Adipocyte (in vitro differentiated cells): ENCODE measurements around the gene LCE6A.

ENCODE experiments used
- DNase-seq: peaks from one replicate; pipeline ENCODE4 v3.0.0-alpha.2; 2015; ENCODE audit warnings: low read depth
- H3K27me3 ChIP-seq: replicated peaks from 2 replicates; pipeline ENCODE4 v1.7.0; 2013; ENCODE audit warnings: mild to moderate bottlenecking, low read length, moderate library complexity; ENCODE audit not compliant: control insufficient read depth, insufficient read depth
- H3K36me3 ChIP-seq: 2 replicates; pipeline ENCODE4 v1.7.0; 2013; ENCODE audit warnings: low read length, mild to moderate bottlenecking, moderate library complexity; ENCODE audit not compliant: control insufficient read depth, insufficient read depth, severe bottlenecking
- H3K4me1 ChIP-seq: 2 replicates; pipeline ENCODE4 v1.7.0; 2013; ENCODE audit warnings: mild to moderate bottlenecking, low read length, moderate library complexity; ENCODE audit not compliant: control insufficient read depth, insufficient read depth
- H3K4me3 ChIP-seq: 2 replicates; pipeline ENCODE4 v1.7.0; 2013; ENCODE audit warnings: mild to moderate bottlenecking, low read length, moderate library complexity
- H3K9ac ChIP-seq: 2 replicates; pipeline ENCODE4 v1.7.0; 2013; ENCODE audit warnings: mild to moderate bottlenecking, low read length, moderate library complexity
- H3K9me3 ChIP-seq: 2 replicates; pipeline ENCODE4 v1.7.0; 2013; ENCODE audit warnings: mild to moderate bottlenecking, low read length, moderate library complexity; ENCODE audit not compliant: control insufficient read depth

The LCE6A gene

GRCh38 chr1:152855661-152856060 is 13.0 kb downstream of the LCE6A start:
- Histone ChIP-seq H3K9ac (no peak overlapping the region), H3K36me3 (no peaks in the 10 kb centered on the region), H3K9me3 (no peaks in the 10 kb centered on the region), H3K27me3 (no peaks in the 10 kb centered on the region), H3K4me1 (no peaks in the 10 kb centered on the region), H3K4me3 (no peak overlapping the region)
- DNase-seq: no peak

DNA sequence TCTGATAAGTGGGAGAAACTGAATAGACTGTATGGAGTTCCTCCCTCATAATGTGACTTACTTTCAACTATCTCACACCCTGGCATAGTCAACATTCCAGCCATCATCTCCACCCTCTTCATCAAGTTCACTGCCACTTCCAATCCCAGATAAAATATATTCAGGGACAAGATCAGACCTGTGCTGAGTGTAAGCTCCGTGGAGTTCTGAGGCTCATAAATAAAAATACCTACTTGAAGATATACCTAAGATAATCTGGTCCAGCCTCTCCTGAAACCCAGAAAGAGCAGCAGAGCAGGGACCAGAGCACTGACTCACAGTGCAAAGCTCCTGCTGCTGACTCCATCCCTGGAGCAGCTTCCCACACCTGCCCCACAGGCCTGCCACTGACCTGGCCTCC is 15.4 kb downstream of the LCE6A start:
- H3K36me3 ChIP-seq: no peaks in the 10 kb centered on the region
- no peak overlapping the region for H3K4me3 ChIP-seq
- H3K27me3 ChIP-seq: no peaks in the 10 kb centered on the region
- H3K9me3 ChIP-seq: no peaks in the 10 kb centered on the region
- H3K4me1 ChIP-seq: peaks cover 9% of the 10 kb centered on the region
- H3K9ac ChIP-seq: no peak overlapping the region
- no peak for DNase-seq

DNA sequence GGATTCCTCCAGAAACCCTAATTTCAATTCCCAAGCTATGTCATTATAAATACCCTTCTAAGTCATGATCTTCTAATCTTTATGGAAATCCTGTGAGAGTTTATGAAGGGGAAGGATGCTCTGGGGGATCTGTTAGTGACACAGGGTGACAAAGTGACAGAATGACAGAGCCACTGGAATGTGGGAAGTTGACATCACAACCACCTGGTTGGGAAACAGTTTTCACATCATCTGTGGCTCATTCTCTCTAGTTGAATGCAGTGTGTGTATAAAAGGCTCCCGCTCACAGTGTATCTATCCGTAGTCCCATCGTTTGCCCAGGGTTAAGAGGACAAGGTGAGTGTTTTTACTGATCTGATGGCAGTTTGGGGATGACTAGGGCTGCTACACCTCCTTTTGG is 17.0 kb downstream of the LCE6A start, which contains the start of gene LCE7A:
LCE7A (plus strand) TSS at position 301 of the 400 bp plus-strand sequence. CDS start 702 bp downstream, outside the sequence.
- no peak within 1 kb of the TSS for H3K9ac ChIP-seq
- H3K4me1 ChIP-seq: peaks cover 9% of the 10 kb centered on the region
- H3K27me3 ChIP-seq: no peaks in the 10 kb centered on the region
- no peak within 1 kb of the TSS for H3K4me3 ChIP-seq
- no peak for DNase-seq
- no peaks in the 10 kb centered on the region for H3K9me3 ChIP-seq
- no peaks in the 10 kb centered on the region for H3K36me3 ChIP-seq

- H3K27me3 ChIP-seq: no peaks in the 10 kb centered on the region
- peaks cover 12% of the 10 kb centered on the region for H3K4me1 ChIP-seq
- H3K4me3 ChIP-seq: no peak overlapping the region
- DNase-seq: no peak
- no peaks in the 10 kb centered on the region for H3K9me3 ChIP-seq
- H3K9ac ChIP-seq: no peak overlapping the region
- H3K36me3 ChIP-seq: no peaks in the 10 kb centered on the region
These were observed 17.5 kb downstream of the LCE6A start for GRCh38 chr1:152860129-152860528.

DNA sequence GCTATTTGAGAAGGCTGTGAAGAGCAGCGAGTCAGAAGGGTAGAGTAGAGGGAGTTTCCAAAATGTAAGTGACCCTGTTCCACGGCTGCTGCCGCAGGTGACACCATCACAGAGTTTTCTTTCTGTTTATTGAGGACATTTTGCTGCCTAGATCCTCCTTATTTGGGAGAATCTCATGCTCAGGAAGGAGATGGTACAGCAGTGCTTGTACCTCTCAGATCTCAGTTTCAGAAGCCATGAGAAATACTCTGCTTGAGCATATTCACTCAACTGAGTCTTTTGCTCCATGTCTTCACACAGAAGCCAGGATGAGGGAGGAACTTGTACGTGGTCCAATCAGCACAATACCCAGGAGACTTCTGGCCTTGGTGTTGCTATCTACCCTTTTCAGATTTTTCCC is 18.7 kb downstream of the LCE6A start:
- Histone ChIP-seq H3K27me3 (no peaks in the 10 kb centered on the region), H3K9me3 (no peaks in the 10 kb centered on the region), H3K4me3 (no peak overlapping the region), H3K4me1 (peaks cover 15% of the 10 kb centered on the region), H3K9ac (no peak overlapping the region), H3K36me3 (no peaks in the 10 kb centered on the region)
- no peak for DNase-seq

- Histone ChIP-seq H3K9me3 (no peaks in the 10 kb centered on the region), H3K9ac (no peak overlapping the region), H3K36me3 (no peaks in the 10 kb centered on the region), H3K4me1 (peaks cover 15% of the 10 kb centered on the region), H3K27me3 (no peaks in the 10 kb centered on the region), H3K4me3 (no peak overlapping the region)
- DNase-seq: no peak
These were observed 21.8 kb downstream of the LCE6A start for GRCh38 chr1:152864443-152864842.

DNA sequence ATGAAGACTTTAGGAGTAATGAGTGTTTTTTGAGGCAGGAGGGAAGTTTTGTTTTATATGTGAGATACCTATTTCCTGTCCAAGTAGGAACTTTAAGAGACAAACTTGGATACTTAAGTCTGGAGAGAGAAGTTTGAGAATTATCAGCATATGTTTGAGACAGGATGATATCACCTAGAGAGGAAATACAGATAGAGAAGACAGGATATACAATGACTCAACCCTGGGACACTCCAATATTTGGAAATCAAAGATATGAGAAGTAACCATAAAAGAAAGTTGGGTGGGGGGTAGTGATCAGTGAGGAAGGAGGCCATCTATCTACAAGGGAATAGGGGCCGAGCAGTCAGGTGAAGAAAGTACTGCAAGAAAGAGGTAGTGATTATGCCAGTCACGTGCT is 23.7 kb downstream of the LCE6A start:
- Histone ChIP-seq H3K36me3 (no peaks in the 10 kb centered on the region), H3K9ac (no peak overlapping the region), H3K4me3 (no peak overlapping the region), H3K9me3 (no peaks in the 10 kb centered on the region), H3K27me3 (no peaks in the 10 kb centered on the region), H3K4me1 (peaks cover 12% of the 10 kb centered on the region)
- no peak for DNase-seq

DNA sequence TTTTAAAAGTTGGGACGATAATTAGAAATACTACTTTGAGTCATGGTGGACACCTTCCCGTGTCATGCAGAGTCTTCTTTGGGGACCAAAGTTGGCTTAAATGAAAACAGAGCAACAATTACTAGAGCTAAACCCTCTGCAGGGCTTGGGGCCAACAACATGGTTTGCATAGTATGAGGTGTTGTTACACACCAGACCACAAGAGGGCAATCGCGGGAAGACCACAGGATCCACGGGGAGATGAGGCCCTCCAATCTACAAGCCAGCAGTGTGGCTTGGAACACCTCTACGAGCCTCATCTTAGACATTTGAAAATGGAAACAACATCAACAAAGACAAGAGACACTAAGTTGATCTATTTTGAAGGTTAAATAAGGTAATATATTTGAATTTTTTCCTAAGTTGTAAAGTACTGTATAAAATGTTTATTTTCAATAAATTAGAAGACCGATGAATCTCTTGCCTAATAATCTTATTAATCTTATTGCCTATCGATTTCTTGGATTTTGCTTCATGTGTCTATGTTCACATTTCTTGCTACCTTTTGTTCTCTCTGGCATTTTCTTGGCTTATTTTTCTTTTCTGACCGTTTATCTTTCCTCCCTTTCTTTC is 27.3 kb downstream of the LCE6A start:
- H3K4me1 ChIP-seq: peaks cover 5% of the 10 kb centered on the region
- H3K9ac ChIP-seq: no peak overlapping the region
- no peaks in the 10 kb centered on the region for H3K27me3 ChIP-seq
- H3K9me3 ChIP-seq: no peaks in the 10 kb centered on the region
- DNase-seq: peak; percentile 79
- H3K4me3 ChIP-seq: no peak overlapping the region
- H3K36me3 ChIP-seq: no peaks in the 10 kb centered on the region

GRCh38 chr1:152870831-152871730 is 28.4 kb downstream of the LCE6A start:
- H3K27me3 ChIP-seq: no peaks in the 10 kb centered on the region
- no peak overlapping the region for H3K4me3 ChIP-seq
- H3K9ac ChIP-seq: no peak overlapping the region
- H3K36me3 ChIP-seq: no peaks in the 10 kb centered on the region
- H3K9me3 ChIP-seq: no peaks in the 10 kb centered on the region
- peak; percentile 7 for DNase-seq
- H3K4me1 ChIP-seq: no peaks in the 10 kb centered on the region

DNA sequence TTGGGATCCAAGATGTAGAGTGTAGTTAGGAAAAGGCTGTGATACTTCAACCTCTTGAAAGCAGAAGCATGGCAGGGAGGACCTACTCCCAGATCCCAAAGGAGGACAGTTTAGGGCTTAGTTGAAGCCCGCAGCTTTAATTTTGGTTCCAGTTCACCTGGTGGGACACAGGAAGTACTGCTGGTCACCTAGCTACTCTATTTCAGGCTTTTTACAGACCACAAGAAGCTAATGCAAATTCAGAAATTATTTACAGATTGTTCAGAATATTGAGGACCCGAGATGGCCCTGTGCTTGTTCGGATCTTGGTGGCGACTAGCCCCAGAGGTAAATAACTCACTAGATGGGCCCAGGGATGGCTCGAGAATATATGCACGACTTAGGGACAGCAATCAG is 29.1 kb downstream of the LCE6A start:
- H3K4me1 ChIP-seq: no peaks in the 10 kb centered on the region

DNA sequence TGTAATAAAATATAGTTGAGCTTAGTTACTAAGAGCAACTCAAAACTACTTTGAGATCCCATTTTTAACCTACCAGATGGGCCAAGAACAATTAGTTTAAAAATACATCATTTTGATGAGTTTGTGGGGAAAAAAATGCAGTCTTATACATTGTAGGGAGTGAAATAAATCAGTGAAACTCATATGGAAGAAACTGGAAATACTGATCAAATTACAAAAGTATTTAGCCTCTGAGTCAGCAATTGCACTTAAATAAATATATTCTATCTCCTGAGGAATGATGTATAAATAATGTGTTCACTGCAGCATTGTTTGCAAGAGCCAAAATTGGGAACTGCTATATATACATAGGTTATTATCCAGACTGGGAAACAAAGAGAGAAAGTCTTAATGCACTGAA is 30.8 kb downstream of the LCE6A start:
- Histone ChIP-seq H3K36me3 (no peaks in the 10 kb centered on the region), H3K27me3 (no peaks in the 10 kb centered on the region), H3K4me1 (no peaks in the 10 kb centered on the region), H3K4me3 (no peak overlapping the region), H3K9ac (no peak overlapping the region), H3K9me3 (no peaks in the 10 kb centered on the region)
- no peak for DNase-seq

More for the DNA sequence above, 29.1 kb downstream of the LCE6A start:
- no peak for DNase-seq
- Histone ChIP-seq H3K36me3 (no peaks in the 10 kb centered on the region), H3K9ac (no peak overlapping the region), H3K4me3 (no peak overlapping the region), H3K9me3 (no peaks in the 10 kb centered on the region), H3K27me3 (no peaks in the 10 kb centered on the region)
